Tibial nerve (tissue), 4 donors: ENCODE results near the gene ERFL. TPM values are rescaled to one million over a fixed set of nuclear protein-coding genes. Genes with fewer than 3 reads are reported as not detected.
A peak's percentile ranks its signal among the peaks of the same experiment; 100 is the strongest.

ENCODE experiments used
- DNase-seq, 2 donors: peaks; one replicate each; pipeline ENCODE4 v3.0.0-alpha.2; 2019; ENCODE audit warnings: low spot score in 2 of 2
- H3K27ac ChIP-seq, 4 donors: fragments of 200-600 bp; sonication (generic) in 3 of 4; one replicate each; pipeline ENCODE4 v1.5.1; 2017 to 2019; ENCODE audit warnings: mild to moderate bottlenecking in 1 of 4
- H3K27me3 ChIP-seq, 2 donors: fragments of 200-600 bp; sonication (generic) in 1 of 2; one replicate each; pipeline versions ENCODE4 v1.5.1 to v1.6.0; 2017 to 2019
- H3K36me3 ChIP-seq, 3 donors: fragments of 200-600 bp; sonication (generic); one replicate each; pipeline ENCODE4 v1.5.1; 2018 to 2019
- H3K4me1 ChIP-seq, 4 donors: fragments of 200-600 bp; sonication (generic) in 3 of 4; one replicate each; pipeline ENCODE4 v1.5.1; 2017 to 2019
- H3K4me3 ChIP-seq, 4 donors: fragments of 200-600 bp; sonication (generic) in 3 of 4; one replicate each; pipeline ENCODE4 v1.5.1; 2017 to 2019; ENCODE audit warnings: mild to moderate bottlenecking in 1 of 4, moderate library complexity in 1 of 4
- H3K9me3 ChIP-seq, 4 donors: fragments of 200-600 bp; sonication (generic) in 3 of 4; one replicate each; pipeline ENCODE4 v1.5.1; 2017 to 2019
- CTCF ChIP-seq, 5 experiments: fragments of 200-600 bp in 3 of 5; fragments of 450-650 bp in 2 of 5; sonication (generic) in 3 of 5; IDR thresholded peaks; one replicate each; pipeline ENCODE4 v1.5.1; 2016 to 2019; ENCODE audit warnings: antibody characterized with exemption in 5 of 5, mild to moderate bottlenecking in 3 of 5, moderate library complexity in 2 of 5
- EP300 ChIP-seq, 2 donors: sonication (generic); formaldehyde crosslinking; IDR thresholded peaks; one replicate each; pipeline ENCODE4 v1.6.1; 2017; ENCODE audit warnings: antibody characterized with exemption in 2 of 2, mild to moderate bottlenecking in 1 of 2
- POLR2A ChIP-seq, 2 donors: fragments of 450-650 bp; IDR thresholded peaks; one replicate each; pipeline ENCODE4 v1.6.1; 2017; ENCODE audit warnings: antibody characterized with exemption in 2 of 2, mild to moderate bottlenecking in 2 of 2, moderate library complexity in 2 of 2
- WGBS, 2 donors: methylation state at CpG; one replicate each; pipeline ENCODE4 v1.1.5; 2018; 5-methylcytosine and 5-hydroxymethylcytosine counted together
- total RNA-seq, 4 donors: library from RNA; depleted of rRNA; stranded (reverse); fragments of >200 nt; gene quantifications; one replicate each; pipeline ENCODE4 v1.1.0, GENCODE V29; 2016

The ERFL gene
- total RNA-seq, 4 donors from 2014 or later, result 0.30 to 0.59 (median 0.42) TPM; not detected in 1

- H3K4me1 ChIP-seq, result peaks cover 0 to 21% (median 14%) of the 10 kb centered on the region in 4 donors
- H3K27ac ChIP-seq, result no peak overlapping the region
- no peak for DNase-seq
- 65 to 75% methylated on average over 7 of the region's 7 CpGs for WGBS, 2 donors
- no peaks in the 10 kb centered on the region for H3K9me3 ChIP-seq
- H3K36me3 ChIP-seq, result peaks cover 0 to 28% (median 0%) of the 10 kb centered on the region in 3 donors
- no peaks in the 10 kb centered on the region for H3K27me3 ChIP-seq
- TF ChIP-seq EP300 (IDR thresholded peaks at IDR 0.05), result no peak
- no peak for TF ChIP-seq POLR2A (IDR thresholded peaks at IDR 0.05)
- TF ChIP-seq CTCF (IDR thresholded peaks at IDR 0.05), result no peak
- no peak overlapping the region for H3K4me3 ChIP-seq
Observed at GRCh38 chr19:41955521-41955920, 27.3 kb upstream of the ERFL start.

GRCh38 chr19:41951686-41952172 lies 23.5 kb upstream of the ERFL start:
- Histone ChIP-seq H3K36me3 (peaks cover 0 to 30% (median 0%) of the 10 kb centered on the region in 3 donors), H3K4me1 (peaks cover 0 to 3% (median 0%) of the 10 kb centered on the region in 4 donors), H3K4me3 (no peak overlapping the region), H3K27me3 (no peaks in the 10 kb centered on the region), H3K9me3 (no peaks in the 10 kb centered on the region), H3K27ac (no peak overlapping the region)
- 2 to 5% methylated on average over 11 to 12 of the region's 12 CpGs for WGBS, 2 donors
- DNase-seq, result peak; percentile 61 to 73
- TF ChIP-seq CTCF (IDR thresholded peaks at IDR 0.05) (peak; percentile 87 to 99 (median 96)), EP300 (IDR thresholded peaks at IDR 0.05) (no peak), POLR2A (IDR thresholded peaks at IDR 0.05) (no peak)

- Histone ChIP-seq H3K4me1 (peaks cover 0 to 13% (median 0%) of the 10 kb centered on the region in 4 donors), H3K27me3 (peaks cover 0 to 12% of the 10 kb centered on the region in 2 donors), H3K27ac (no peak overlapping the region), H3K36me3 (peaks cover 0 to 21% (median 0%) of the 10 kb centered on the region in 3 donors), H3K9me3 (no peaks in the 10 kb centered on the region), H3K4me3 (no peak overlapping the region)
- WGBS, 2 donors, result 82 to 87% methylated on average over 3 of the region's 3 CpGs
- no peak for DNase-seq
- TF ChIP-seq CTCF (IDR thresholded peaks at IDR 0.05) (no peak), EP300 (IDR thresholded peaks at IDR 0.05) (no peak)
Observed at GRCh38 chr19:41947091-41947490, 18.8 kb upstream of the ERFL start.

- H3K4me1 ChIP-seq, result peaks cover 0 to 25% (median 9%) of the 10 kb centered on the region in 4 donors
- TF ChIP-seq POLR2A (IDR thresholded peaks at IDR 0.05) (no peak), EP300 (IDR thresholded peaks at IDR 0.05) (no peak), CTCF (IDR thresholded peaks at IDR 0.05) (no peak)
- peaks cover 0 to 30% of the 10 kb centered on the region in 2 donors for H3K27me3 ChIP-seq
- H3K4me3 ChIP-seq, result no peak overlapping the region
- peaks cover 0 to 21% (median 0%) of the 10 kb centered on the region in 3 donors for H3K36me3 ChIP-seq
- no peaks in the 10 kb centered on the region for H3K9me3 ChIP-seq
- 77 to 85% methylated on average over 8 of the region's 8 CpGs for WGBS, 2 donors
- H3K27ac ChIP-seq, result peak overlapping the region in 1 of 4 donors; percentile 29
- DNase-seq, result no peak
Observed at GRCh38 chr19:41945135-41945766, 17.0 kb upstream of the ERFL start.

- peak overlapping the region in 1 of 4 donors; percentile 26 for H3K27ac ChIP-seq
- H3K36me3 ChIP-seq, result peaks cover 0 to 21% (median 0%) of the 10 kb centered on the region in 3 donors
- TF ChIP-seq CTCF (IDR thresholded peaks at IDR 0.05) (no peak), EP300 (IDR thresholded peaks at IDR 0.05) (no peak), POLR2A (IDR thresholded peaks at IDR 0.05) (no peak)
- WGBS, 2 donors, result 59 to 73% methylated on average over 2 of the region's 2 CpGs
- no peak overlapping the region for H3K4me3 ChIP-seq
- peaks cover 0 to 29% (median 14%) of the 10 kb centered on the region in 4 donors for H3K4me1 ChIP-seq
- H3K27me3 ChIP-seq, result peaks cover 0 to 39% of the 10 kb centered on the region in 2 donors
- H3K9me3 ChIP-seq, result no peaks in the 10 kb centered on the region
- DNase-seq, result no peak
Observed at GRCh38 chr19:41944336-41944735, 16.1 kb upstream of the ERFL start.
